Colonic mucosa (tissue), 4 donors: Measurements from ENCODE around the gene RIN1. TPM values are rescaled to one million over a fixed set of nuclear protein-coding genes. Genes with fewer than 3 reads are reported as not detected.

Source experiments
- DNase-seq: peaks from one replicate; pipeline ENCODE4 v3.0.0-alpha.2; 2020
- H3K27ac ChIP-seq: fragments of 200-600 bp; one replicate; pipeline ENCODE4 v1.8.0; 2021
- H3K27me3 ChIP-seq: fragments of 200-600 bp; one replicate; pipeline ENCODE4 v1.8.0; 2021
- H3K36me3 ChIP-seq: fragments of 200-600 bp; one replicate; pipeline ENCODE4 v1.8.0; 2021
- H3K4me1 ChIP-seq: fragments of 200-600 bp; one replicate; pipeline ENCODE4 v1.8.0; 2021; ENCODE audit warnings: mild to moderate bottlenecking
- H3K4me3 ChIP-seq: fragments of 200-600 bp; one replicate; pipeline ENCODE4 v1.8.0; 2021
- H3K9ac ChIP-seq, 2 donors: one replicate each; pipeline ENCODE4 v1.7.0; 2013; ENCODE audit warnings: control low read depth in 2 of 2, low read depth in 2 of 2, low read length in 2 of 2
- H3K9me3 ChIP-seq: fragments of 200-600 bp; one replicate; pipeline ENCODE4 v1.8.0; 2021
- intact Hi-C: fragments of 100-400 bp; cut with DNase I; formaldehyde crosslinking; loops from one replicate; pipeline ENCODE4 v1.14.1; 2022
- total RNA-seq, 2 donors: library from RNA; stranded (reverse); fragmentation: NEBNext Ultra II Directional in 1 of 2; extraction: Animal tissue kit (Norgen Biotek cat#: 25700) in 1 of 2; gene quantifications; one replicate each; pipeline ENCODE4 v1.2.1, GENCODE V29; 2021
- TF ChIP-seq, protein P1 (sequence below): fragments of 200-600 bp; IDR thresholded peaks from one replicate; pipeline ENCODE4 v1.8.0; 2022; ENCODE audit warnings: antibody characterized with exemption, mild to moderate bottlenecking
- donor health status: healthy.
- donor health status: DM: no; HTN: no; CAD: no.
- donor health status: DM: no; HTN: no; CAD: no.

The RIN1 gene
- total RNA-seq, 2 donors from 2014 or later: 11.6 to 20.0 TPM

DNA sequence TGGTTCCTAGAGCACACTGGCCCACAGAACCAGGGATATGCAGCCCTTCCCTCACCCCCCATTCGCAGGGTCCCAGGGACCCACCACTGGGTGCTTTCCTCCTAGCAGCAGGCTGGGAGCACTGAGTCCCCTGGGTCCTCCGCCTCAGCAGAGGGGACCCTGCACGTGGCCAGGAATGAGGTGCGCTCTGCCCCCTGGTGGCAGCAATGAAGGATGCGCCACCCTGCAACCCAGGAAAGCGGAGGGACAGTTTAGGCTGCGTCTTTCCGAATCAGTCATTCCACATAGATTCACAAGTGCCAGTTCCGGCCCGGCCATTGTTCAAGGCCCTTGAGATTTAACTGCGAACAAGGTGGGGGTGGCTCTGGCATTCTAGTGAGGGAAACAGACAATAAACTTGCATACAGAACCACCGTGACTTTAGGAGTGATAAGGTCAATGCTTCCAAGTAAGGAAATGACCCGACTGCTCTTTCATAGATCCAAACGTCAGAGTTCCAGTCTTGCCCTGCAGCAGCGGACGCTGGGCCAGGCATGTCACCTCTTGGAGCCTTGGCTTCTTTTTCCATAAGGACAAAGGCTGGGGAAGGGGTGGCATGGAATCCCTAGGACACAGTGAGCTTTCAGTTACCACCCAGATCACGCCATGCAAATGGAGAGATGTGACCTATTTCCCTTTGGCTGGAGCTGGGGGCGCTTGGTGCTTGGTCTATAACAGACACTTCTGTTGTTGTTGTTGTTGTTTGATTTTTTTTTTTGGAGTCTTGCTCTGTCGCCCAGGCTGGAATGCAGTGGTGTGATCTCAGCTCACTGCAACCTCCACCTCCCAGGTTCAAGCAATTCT lies 7.7 kb downstream of the RIN1 start:
- H3K27me3 ChIP-seq: no peaks in the 10 kb centered on the region
- intact Hi-C loops: loop anchor here (5.0 kb wide), 1 partner anchor 59 kb away; no protein-coding TSS in a partner anchor
- peak overlapping the region in 1 of 2 donors; percentile 47 for H3K9ac ChIP-seq
- H3K9me3 ChIP-seq: no peaks in the 10 kb centered on the region
- no peaks in the 10 kb centered on the region for H3K36me3 ChIP-seq
- H3K4me3 ChIP-seq: no peak overlapping the region
- peaks cover 14% of the 10 kb centered on the region for H3K4me1 ChIP-seq
- peak overlapping the region; percentile 15 for H3K27ac ChIP-seq
- DNase-seq: peak; percentile 80
- TF ChIP-seq, protein P1, sequence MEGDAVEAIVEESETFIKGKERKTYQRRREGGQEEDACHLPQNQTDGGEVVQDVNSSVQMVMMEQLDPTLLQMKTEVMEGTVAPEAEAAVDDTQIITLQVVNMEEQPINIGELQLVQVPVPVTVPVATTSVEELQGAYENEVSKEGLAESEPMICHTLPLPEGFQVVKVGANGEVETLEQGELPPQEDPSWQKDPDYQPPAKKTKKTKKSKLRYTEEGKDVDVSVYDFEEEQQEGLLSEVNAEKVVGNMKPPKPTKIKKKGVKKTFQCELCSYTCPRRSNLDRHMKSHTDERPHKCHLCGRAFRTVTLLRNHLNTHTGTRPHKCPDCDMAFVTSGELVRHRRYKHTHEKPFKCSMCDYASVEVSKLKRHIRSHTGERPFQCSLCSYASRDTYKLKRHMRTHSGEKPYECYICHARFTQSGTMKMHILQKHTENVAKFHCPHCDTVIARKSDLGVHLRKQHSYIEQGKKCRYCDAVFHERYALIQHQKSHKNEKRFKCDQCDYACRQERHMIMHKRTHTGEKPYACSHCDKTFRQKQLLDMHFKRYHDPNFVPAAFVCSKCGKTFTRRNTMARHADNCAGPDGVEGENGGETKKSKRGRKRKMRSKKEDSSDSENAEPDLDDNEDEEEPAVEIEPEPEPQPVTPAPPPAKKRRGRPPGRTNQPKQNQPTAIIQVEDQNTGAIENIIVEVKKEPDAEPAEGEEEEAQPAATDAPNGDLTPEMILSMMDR: peak; percentile 96

DNA sequence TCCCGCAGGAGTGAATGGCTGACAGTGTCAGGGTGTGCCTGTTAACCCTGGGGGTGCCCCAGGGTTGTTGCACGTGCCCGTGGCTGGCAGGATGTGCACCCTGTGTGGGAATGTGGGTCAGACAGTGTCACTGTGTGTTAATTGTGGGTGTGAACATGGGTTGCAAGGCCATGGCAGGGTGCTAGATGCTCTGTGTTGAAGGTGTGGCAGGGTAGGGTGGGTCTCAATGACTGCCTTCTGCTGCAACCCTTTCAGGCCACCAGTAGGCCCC lies 8.3 kb downstream of the RIN1 start:
- TF ChIP-seq, protein P1: no peak
- H3K9ac ChIP-seq: peak overlapping the region in 1 of 2 donors; percentile 47

DNA sequence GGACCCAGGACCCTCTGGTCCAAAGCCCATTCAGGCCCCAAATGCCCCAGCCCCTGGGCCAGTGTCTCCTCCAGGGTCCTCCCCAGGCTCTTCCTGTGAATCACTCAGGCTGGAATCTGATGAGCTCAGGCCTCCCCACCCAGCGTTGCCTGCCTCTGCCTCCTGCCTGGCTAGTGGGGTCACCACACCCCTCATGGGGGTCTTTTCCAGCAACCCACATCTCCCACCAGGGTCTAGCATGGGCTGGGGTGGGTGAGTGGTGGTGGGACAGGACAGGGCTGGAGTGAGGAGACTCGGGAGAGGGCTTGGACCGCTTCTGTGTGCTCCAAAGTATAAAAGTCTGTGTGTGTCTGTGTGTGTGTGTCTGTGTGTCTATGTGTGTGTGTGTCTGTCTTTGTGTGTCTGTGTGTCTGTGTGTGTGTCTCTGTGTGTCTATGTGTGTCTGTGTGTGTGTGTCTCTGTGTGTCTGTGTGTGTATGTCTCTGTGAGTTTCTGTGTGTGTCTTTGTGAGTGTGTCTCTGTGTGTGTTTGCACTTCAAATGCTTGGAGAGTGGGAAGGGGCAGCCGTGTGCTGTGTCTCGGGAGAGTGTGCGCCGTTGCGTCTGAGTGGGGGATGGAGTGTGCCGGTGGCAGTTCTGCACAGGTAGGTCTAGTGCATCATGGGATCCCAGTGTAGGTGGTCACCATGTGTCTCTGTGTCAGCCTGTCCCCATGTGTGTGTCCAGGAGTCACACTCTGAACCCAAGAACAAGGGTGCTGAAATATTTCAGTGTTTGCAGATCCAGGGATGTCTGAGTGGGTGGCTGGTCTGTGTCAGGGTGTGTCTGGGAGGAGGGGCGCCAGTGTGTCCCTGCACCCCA lies 8.8 kb downstream of the RIN1 start:
- Histone ChIP-seq H3K4me3 (no peak overlapping the region), H3K27me3 (no peaks in the 10 kb centered on the region), H3K27ac (no peak overlapping the region), H3K4me1 (peaks cover 14% of the 10 kb centered on the region), H3K36me3 (no peaks in the 10 kb centered on the region), H3K9me3 (no peaks in the 10 kb centered on the region), H3K9ac (peak overlapping the region in 1 of 2 donors; percentile 55)
- intact Hi-C loops: loop anchor here (5.0 kb wide), 1 partner anchor 60 kb away; no protein-coding TSS in a partner anchor
- DNase-seq: no peak
- TF ChIP-seq, protein P1: no peak

More for the DNA sequence above, 8.3 kb downstream of the RIN1 start:
- Histone ChIP-seq H3K9me3 (no peaks in the 10 kb centered on the region), H3K4me3 (no peak overlapping the region), H3K4me1 (peaks cover 14% of the 10 kb centered on the region), H3K27ac (peak overlapping the region; percentile 15), H3K27me3 (no peaks in the 10 kb centered on the region), H3K36me3 (no peaks in the 10 kb centered on the region)
- intact Hi-C loops: loop anchor here (5.0 kb wide), 1 partner anchor 59 kb away; no protein-coding TSS in a partner anchor
- no peak for DNase-seq

DNA sequence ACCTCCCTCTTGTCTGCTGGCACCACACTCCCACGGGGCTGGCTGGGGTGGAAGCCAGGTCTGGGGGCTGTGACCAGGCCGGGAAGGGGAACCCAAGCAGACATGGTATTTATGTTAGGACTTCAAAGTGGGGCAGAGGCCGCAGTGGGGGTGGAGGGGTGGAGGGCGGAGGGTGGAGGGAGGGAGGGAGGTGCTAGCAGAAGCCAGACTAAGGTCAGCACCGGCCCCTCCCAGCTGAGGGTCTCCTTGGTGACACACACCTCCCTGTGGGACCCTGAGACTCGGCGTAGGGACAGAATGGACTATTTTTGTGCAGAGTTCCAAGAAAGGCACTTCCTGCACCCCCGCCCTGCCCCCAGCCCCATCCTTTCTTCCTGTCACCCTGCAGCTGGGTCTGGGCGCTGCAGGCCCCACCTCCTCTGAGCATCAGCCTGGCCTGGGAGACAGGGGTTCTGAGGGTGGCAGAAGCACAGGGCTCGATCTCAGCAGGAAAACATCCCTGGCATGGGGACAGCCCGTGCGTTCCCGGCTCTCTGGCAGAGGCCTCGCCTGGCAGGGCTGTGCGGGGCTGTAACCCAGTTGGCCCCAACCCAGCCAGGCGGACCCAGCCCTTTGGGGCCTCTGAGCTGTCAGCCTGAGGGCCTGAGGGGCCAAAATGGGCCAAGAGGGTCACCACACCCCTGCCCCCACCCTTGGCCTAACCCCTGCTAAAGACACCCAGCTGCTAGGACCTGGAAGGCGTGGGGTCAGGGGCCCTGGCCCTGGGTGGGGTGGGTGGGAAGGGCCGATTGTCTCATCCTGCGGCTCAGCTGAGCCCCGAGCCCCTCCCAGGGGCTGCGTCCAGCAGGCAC lies 9.7 kb downstream of the RIN1 start:
- Histone ChIP-seq H3K9ac (no peak overlapping the region), H3K27me3 (no peaks in the 10 kb centered on the region), H3K9me3 (no peaks in the 10 kb centered on the region), H3K27ac (no peak overlapping the region), H3K36me3 (no peaks in the 10 kb centered on the region), H3K4me3 (no peak overlapping the region), H3K4me1 (peaks cover 14% of the 10 kb centered on the region)
- intact Hi-C loops: loop anchor here (5.0 kb wide), 1 partner anchor 61 kb away; no protein-coding TSS in a partner anchor
- no peak for DNase-seq
- TF ChIP-seq, protein P1: no peak

DNA sequence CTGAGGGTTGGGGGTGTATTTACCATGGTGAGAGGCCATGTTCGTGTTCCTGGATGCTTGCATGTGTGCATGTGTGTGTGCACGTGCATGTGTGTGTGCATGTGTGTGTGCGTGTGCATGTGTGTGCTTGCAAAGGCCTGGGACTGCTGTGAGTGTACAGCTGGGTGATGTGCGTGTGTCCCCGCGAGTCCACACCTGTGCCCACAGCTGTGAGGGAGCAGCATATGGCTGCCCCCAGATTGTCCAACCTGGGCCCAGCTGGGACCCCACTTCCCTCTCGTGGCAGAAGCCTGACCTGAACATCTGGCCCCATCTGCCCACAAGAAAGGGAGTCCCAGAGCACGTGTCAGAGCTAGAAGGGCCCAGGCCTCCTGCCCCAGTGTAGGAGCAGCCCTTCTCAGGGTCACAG lies 11.0 kb downstream of the RIN1 start:
- no peak overlapping the region for H3K9ac ChIP-seq
- intact Hi-C loops: loop anchor here (5.0 kb wide), 1 partner anchor 62 kb away; no protein-coding TSS in a partner anchor

More for the DNA sequence above, 11.0 kb downstream of the RIN1 start:
- no peak overlapping the region for H3K4me3 ChIP-seq
- H3K36me3 ChIP-seq: no peaks in the 10 kb centered on the region
- TF ChIP-seq, protein P1: no peak
- H3K27me3 ChIP-seq: no peaks in the 10 kb centered on the region
- DNase-seq: no peak
- H3K9me3 ChIP-seq: no peaks in the 10 kb centered on the region
- H3K4me1 ChIP-seq: peaks cover 14% of the 10 kb centered on the region
- no peak overlapping the region for H3K27ac ChIP-seq
